ENCODE measurements around the gene PRDM10.

DNA sequence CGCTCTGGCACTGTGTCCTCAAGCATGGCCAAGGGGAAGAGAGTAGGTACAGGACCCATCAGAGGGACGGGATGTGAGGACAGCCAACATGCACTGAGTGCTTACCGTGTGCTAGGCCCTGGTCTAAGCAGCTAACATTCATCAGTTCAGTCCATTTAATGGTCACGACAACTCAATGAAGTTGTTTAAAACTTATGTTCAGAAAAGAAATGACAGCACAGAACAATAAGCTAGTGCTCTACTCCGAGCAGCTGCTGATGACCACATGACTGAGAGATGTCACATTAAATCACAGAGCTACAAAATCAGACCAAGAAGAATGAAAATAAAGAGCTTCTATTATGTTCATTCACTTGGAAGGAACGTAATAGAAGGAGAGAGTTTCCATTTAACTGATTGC, 26.3 kb downstream of the PRDM10 start:
- TF ChIP-seq, protein P1, sequence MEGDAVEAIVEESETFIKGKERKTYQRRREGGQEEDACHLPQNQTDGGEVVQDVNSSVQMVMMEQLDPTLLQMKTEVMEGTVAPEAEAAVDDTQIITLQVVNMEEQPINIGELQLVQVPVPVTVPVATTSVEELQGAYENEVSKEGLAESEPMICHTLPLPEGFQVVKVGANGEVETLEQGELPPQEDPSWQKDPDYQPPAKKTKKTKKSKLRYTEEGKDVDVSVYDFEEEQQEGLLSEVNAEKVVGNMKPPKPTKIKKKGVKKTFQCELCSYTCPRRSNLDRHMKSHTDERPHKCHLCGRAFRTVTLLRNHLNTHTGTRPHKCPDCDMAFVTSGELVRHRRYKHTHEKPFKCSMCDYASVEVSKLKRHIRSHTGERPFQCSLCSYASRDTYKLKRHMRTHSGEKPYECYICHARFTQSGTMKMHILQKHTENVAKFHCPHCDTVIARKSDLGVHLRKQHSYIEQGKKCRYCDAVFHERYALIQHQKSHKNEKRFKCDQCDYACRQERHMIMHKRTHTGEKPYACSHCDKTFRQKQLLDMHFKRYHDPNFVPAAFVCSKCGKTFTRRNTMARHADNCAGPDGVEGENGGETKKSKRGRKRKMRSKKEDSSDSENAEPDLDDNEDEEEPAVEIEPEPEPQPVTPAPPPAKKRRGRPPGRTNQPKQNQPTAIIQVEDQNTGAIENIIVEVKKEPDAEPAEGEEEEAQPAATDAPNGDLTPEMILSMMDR (IDR thresholded peaks at IDR 0.05 in 8 of 11, conservative IDR thresholded peaks at IDR 0.05 in 3 of 11), result no peak
- TF ChIP-seq POLR2A (IDR thresholded peaks at IDR 0.05), result no peak
